AG10803 (cell line): ENCODE measurements around the gene ZFP69B.
"Not testable (repeated sequence)": the region's sequence is repeated elsewhere in the genome, so short reads cannot be mapped to it uniquely, and the experiment has no call there.

ENCODE experiments used
- DNase-seq: peaks from one replicate; pipeline ENCODE4 v3.0.0; 2010; ENCODE audit warnings: low read depth
- H3K4me3 ChIP-seq: 2 replicates; pipeline ENCODE4 v1.5.1; 2011; ENCODE audit warnings: mild to moderate bottlenecking, low read length, control low read depth
- CTCF ChIP-seq: conservative IDR thresholded peaks from 2 replicates; pipeline ENCODE4 v1.5.1; 2011; ENCODE audit warnings: mild to moderate bottlenecking, low read length, control low read depth, inconsistent platforms

ZFP69B gene

DNA sequence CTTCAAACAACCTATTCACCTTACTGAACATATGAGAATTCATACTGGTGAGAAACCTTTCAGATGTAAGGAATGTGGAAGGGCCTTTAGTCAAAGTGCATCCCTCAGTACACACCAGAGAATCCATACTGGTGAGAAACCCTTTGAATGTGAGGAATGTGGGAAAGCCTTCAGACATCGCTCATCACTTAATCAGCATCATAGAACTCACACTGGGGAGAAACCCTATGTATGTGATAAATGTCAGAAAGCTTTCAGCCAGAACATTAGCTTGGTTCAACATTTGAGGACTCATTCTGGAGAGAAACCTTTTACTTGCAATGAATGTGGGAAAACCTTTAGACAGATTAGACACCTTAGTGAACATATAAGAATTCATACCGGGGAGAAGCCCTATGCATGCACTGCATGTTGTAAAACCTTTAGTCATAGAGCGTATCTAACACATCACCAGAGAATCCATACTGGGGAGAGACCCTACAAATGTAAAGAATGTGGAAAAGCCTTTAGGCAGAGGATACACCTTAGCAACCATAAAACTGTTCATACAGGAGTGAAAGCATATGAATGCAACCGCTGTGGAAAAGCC is 45.1 kb downstream of the ZFP69B start:
- H3K4me3 ChIP-seq = no peak overlapping the region
- TF ChIP-seq CTCF = no peak
- no peak for DNase-seq

DNA sequence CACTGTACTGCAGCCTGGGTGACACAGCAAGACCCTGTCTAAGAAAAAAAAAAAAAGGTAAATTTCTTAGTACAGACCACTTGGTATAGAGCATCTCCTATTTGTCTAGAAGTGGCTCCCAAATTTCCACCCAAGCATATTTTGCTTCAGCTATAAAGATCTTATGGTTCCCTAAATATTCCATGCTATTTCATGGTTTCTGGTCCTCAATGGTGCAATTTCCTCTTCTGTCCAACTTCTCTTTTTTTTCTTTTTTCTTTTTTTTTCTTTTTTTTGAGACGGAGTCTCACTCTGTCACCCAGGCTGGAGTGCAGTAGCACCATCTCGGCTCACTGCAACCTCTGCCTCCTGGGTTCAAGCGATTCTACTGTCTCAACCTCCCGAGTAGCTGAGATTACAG is 52.4 kb downstream of the ZFP69B start:
- H3K4me3 ChIP-seq, DNase-seq: not testable (repeated sequence)

DNA sequence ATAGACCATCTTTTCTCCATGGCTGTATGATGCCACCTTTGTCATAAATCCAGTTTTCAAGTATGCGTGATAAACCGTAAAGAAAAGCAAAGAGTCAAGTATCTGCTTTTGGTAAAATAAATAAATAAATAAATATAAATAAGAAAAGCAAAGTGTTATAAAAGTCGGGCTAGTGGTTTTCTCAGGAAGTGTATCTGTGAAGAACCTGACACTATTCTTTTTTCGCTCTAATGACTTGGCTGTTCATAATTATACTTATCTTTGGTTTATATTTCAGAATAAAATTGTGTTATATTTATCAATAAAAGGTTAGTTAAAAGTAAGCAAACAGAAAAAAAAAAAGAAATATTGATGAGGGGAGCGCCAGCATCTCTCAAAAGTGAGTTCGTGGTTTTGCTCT is 57.7 kb downstream of the ZFP69B start:
- no peak for DNase-seq
- TF ChIP-seq CTCF = no peak
- H3K4me3 ChIP-seq = peak overlapping the region; percentile 82

GRCh38 chr1:40508375-40509341 is 58.4 kb downstream of the ZFP69B start, which contains the start of gene EXO5:
Gene EXO5, plus strand, starts transcription at chr1:40508767. Its CDS starts 5,778 bp downstream, at chr1:40514545.
- H3K4me3 ChIP-seq = peak within 1 kb of the TSS; percentile 82
- no peak for TF ChIP-seq CTCF
- peak; percentile 75 for DNase-seq
